IMR-90 (cell line): Measurements from ENCODE around the gene DELE1. TPM values are rescaled to one million over a fixed set of nuclear protein-coding genes. Genes with fewer than 3 reads are reported as not detected.

Experiments used
- ATAC-seq: fragments of 200-7000 bp; cut with Tn5 transposase; 2 replicates; pipeline ENCODE4 v1.9.1; 2020; ENCODE audit warnings: low read depth, mild to moderate bottlenecking, moderate library complexity
- BruUV-seq: library from RNA; stranded (reverse); fragments of 400-500 nt; replicated peaks from 2 replicates; lab custom pipeline; 2021; lab: Mats Ljungman, UMichigan
- CTCF ChIA-PET: fragments of 300-600 bp; formaldehyde crosslinking; extraction: SDS; loops from one replicate; lab custom pipeline; 2021; ENCODE audit warnings: antibody characterized with exemption; lab: Yijun Ruan, JAX
- POLR2A ChIA-PET: fragments of 300-600 bp; sonication (Branson Sonifier 250); formaldehyde crosslinking; loops from one replicate; lab custom pipeline; 2022; ENCODE audit warnings: antibody characterized with exemption; ENCODE audit not compliant: unreplicated experiment; lab: Charles Lee
- DNase-seq: peaks from one replicate; pipeline ENCODE4 v3.0.0; 2013
- H2AFZ ChIP-seq: replicated peaks from 2 replicates; pipeline ENCODE3; 2013; ENCODE audit warnings: low read length, mild to moderate bottlenecking; ENCODE audit not compliant: poor library complexity
- H2AK5ac ChIP-seq: 2 replicates; pipeline ENCODE4 v1.6.1; 2013; ENCODE audit warnings: low read depth, low read length, inconsistent platforms
- H2AK9ac ChIP-seq: replicated peaks from 2 replicates; pipeline ENCODE3; 2013; ENCODE audit warnings: mild to moderate bottlenecking, low read depth, low read length, moderate library complexity; ENCODE audit not compliant: poor library complexity
- H2BK120ac ChIP-seq: 2 replicates; pipeline ENCODE4 v1.6.1; 2013; ENCODE audit warnings: low read depth, low read length, inconsistent platforms
- H2BK15ac ChIP-seq: 3 replicates; pipeline ENCODE4 v1.6.1; 2013; ENCODE audit warnings: low read depth, low read length, inconsistent platforms
- H2BK20ac ChIP-seq: 2 replicates; pipeline ENCODE4 v1.6.1; 2013; ENCODE audit warnings: low read depth, mild to moderate bottlenecking, inconsistent platforms, low read length, moderate library complexity
- H2BK5ac ChIP-seq: 2 replicates; pipeline ENCODE4 v1.6.1; 2013; ENCODE audit warnings: mild to moderate bottlenecking, low read depth, low read length, inconsistent platforms; ENCODE audit not compliant: poor library complexity, severe bottlenecking
- H3K14ac ChIP-seq: replicated peaks from 2 replicates; pipeline ENCODE4 v1.6.1; 2013; ENCODE audit warnings: low read depth, low read length, inconsistent platforms
- H3K18ac ChIP-seq: 2 replicates; pipeline ENCODE4 v1.6.1; 2013; ENCODE audit warnings: low read depth, low read length, control low read depth
- H3K23ac ChIP-seq: 2 replicates; pipeline ENCODE4 v1.6.1; 2013; ENCODE audit warnings: low read depth, low read length, inconsistent platforms
- H3K27ac ChIP-seq: 2 replicates; pipeline ENCODE4 v1.5.1; 2013; ENCODE audit warnings: mild to moderate bottlenecking, control low read depth, low read length; ENCODE audit not compliant: insufficient read depth
- H3K27me3 ChIP-seq: 2 replicates; pipeline ENCODE4 v1.6.1; 2013; ENCODE audit warnings: low read length; ENCODE audit not compliant: control insufficient read depth, insufficient read depth
- H3K36me3 ChIP-seq: 2 replicates; pipeline ENCODE4 v1.6.1; 2013; ENCODE audit warnings: low read length, mixed read lengths; ENCODE audit not compliant: control insufficient read depth, insufficient read depth
- H3K4ac ChIP-seq: 2 replicates; pipeline ENCODE4 v1.6.1; 2013; ENCODE audit warnings: low read depth, low read length, inconsistent platforms
- H3K4me1 ChIP-seq: 2 replicates; pipeline ENCODE4 v1.6.1; 2013; ENCODE audit warnings: low read length, mixed read lengths; ENCODE audit not compliant: control insufficient read depth, insufficient read depth
- H3K4me2 ChIP-seq: 2 replicates; pipeline ENCODE4 v1.6.1; 2013; ENCODE audit warnings: low read depth, mild to moderate bottlenecking, control low read depth, low read length, moderate library complexity
- H3K4me3 ChIP-seq: 2 replicates; pipeline ENCODE4 v1.5.1; 2013; ENCODE audit warnings: low read depth, mild to moderate bottlenecking, control low read depth, low read length, moderate library complexity; ENCODE audit not compliant: insufficient read depth
- H3K56ac ChIP-seq: 2 replicates; pipeline ENCODE4 v1.6.1; 2013; ENCODE audit warnings: low read length, inconsistent platforms; ENCODE audit not compliant: insufficient read depth; ENCODE audit errors: extremely low read depth
- H3K79me1 ChIP-seq, 2 experiments: 2 replicates each; pipeline ENCODE4 v1.6.1; 2013; ENCODE audit warnings: low read length in 2 of 2, inconsistent platforms in 1 of 2, low read depth in 1 of 2
- H3K9ac ChIP-seq: 2 replicates; pipeline ENCODE4 v1.6.1; 2013; ENCODE audit warnings: low read depth, low read length, control low read depth
- H3K9me1 ChIP-seq: 2 replicates; pipeline ENCODE4 v1.6.1; 2013; ENCODE audit warnings: low read length, inconsistent platforms; ENCODE audit not compliant: insufficient read depth
- H3K9me3 ChIP-seq: 2 replicates; pipeline ENCODE4 v1.6.1; 2013; ENCODE audit warnings: low read length; ENCODE audit not compliant: control insufficient read depth, insufficient read depth
- H4K20me1 ChIP-seq: 2 replicates; pipeline ENCODE4 v1.6.1; 2013; ENCODE audit warnings: low read length, inconsistent platforms; ENCODE audit not compliant: insufficient read depth
- H4K5ac ChIP-seq: 2 replicates; pipeline ENCODE4 v1.6.1; 2013; ENCODE audit warnings: mild to moderate bottlenecking, low read depth, low read length, control low read depth
- H4K8ac ChIP-seq, 2 experiments: 2 replicates each; pipeline ENCODE4 v1.6.1; 2013; ENCODE audit warnings: low read depth in 2 of 2, low read length in 2 of 2, control low read depth in 1 of 2, inconsistent platforms in 1 of 2
- H4K91ac ChIP-seq: 2 replicates; pipeline ENCODE4 v1.6.1; 2013; ENCODE audit warnings: low read depth, low read length, inconsistent platforms; ENCODE audit not compliant: insufficient read depth
- MAZ ChIP-seq: IDR thresholded peaks from 2 replicates; pipeline ENCODE4 v1.6.1; 2012; ENCODE audit warnings: low read depth, mild to moderate bottlenecking, low read length, improper control_type of control experiment, moderate library complexity, borderline replicate concordance
- MXI1 ChIP-seq: IDR thresholded peaks from 2 replicates; pipeline ENCODE4 v1.6.1; 2012; ENCODE audit warnings: low read depth, mild to moderate bottlenecking, low read length, moderate library complexity, borderline replicate concordance
- USF2 ChIP-seq: fragments of 150-350 bp; IDR thresholded peaks from 2 replicates; pipeline ENCODE4 v1.6.1; 2017; ENCODE audit warnings: mild to moderate bottlenecking, antibody characterized with exemption, low read length, low read depth
- WGBS, 2 experiments: methylation state at CpG; one replicate each; pipeline versions ENCODE4 v1.1.5 to v1.1.7; 2013; ENCODE audit warnings: missing lambda C conversion rate in 2 of 2; ENCODE audit not compliant: insufficient read length in 1 of 2; ENCODE audit errors: extremely low coverage in 2 of 2; 5-methylcytosine and 5-hydroxymethylcytosine counted together
- dilution Hi-C: fragments of 300-500 bp; cut with HindIII; formaldehyde crosslinking; loops from one replicate; pipeline ENCODE4 v1.14.3; 2018; ENCODE audit warnings: low sequenced_read_pairs; ENCODE audit not compliant: unreplicated experiment
- in situ Hi-C: fragments of 300-500 bp; cut with MboI; formaldehyde crosslinking; loops from 3 replicates; pipeline ENCODE4 v1.14.3; 2019; ENCODE audit warnings: low sequenced_read_pairs, inconsistent platforms, mixed read lengths
- intact Hi-C: fragments of 100-400 bp; cut with micrococcal nuclease; formaldehyde crosslinking; loops from 2 replicates; pipeline ENCODE4 v1.10.0; 2022
- polyA plus RNA-seq, 3 experiments: library from polyadenylated mRNA; depleted of rRNA; stranded (reverse); fragments of >200 nt; gene quantifications; 2 replicates each; pipeline ENCODE4 v1.2.3, GENCODE V29; 2012; ENCODE audit warnings: low replicate concordance in 1 of 3
- total RNA-seq: library from RNA; depleted of rRNA; stranded (reverse); fragments of >200 nt; gene quantifications from 2 replicates; pipeline ENCODE4 v1.2.3, GENCODE V29; 2012

The DELE1 gene
- total and polyA plus RNA-seq, 2 of the 4 experiments (the other 2 are of a cell fraction): 28.0 to 66.1 TPM

GRCh38 chr5:141916522-141916921 lies 7.1 kb upstream of the DELE1 start:
- WGBS, 2 experiments: 67% methylated on average over 1 of the region's 2 CpGs; no CpG with 5 or more reads in 1 of the 2 experiments
- no peak overlapping the region for H3K4ac ChIP-seq
- no peak overlapping the region for H3K4me2 ChIP-seq
- no peak overlapping the region for H3K27ac ChIP-seq
- H2AK9ac ChIP-seq: no peak overlapping the region
- intact Hi-C loops: no loop called here
- H3K9me1 ChIP-seq: no peaks in the 10 kb centered on the region; the same call in 1 of the 2 replicates
- no peak overlapping the region for H2BK15ac ChIP-seq
- H3K36me3 ChIP-seq: no peaks in the 10 kb centered on the region
- ChIA-PET POLR2A (no interaction called here), CTCF (interaction anchor here (1.2 to 1.6 kb wide), 2 partner anchors 44 to 53 kb away, joined by 3 to 7 read pairs; partner anchors contain the start of gene RNF14)
- H3K27me3 ChIP-seq: peaks cover 45% of the 10 kb centered on the region
- ATAC-seq (no peak), DNase-seq (no peak)
- H3K18ac ChIP-seq: no peak overlapping the region
- H3K9ac ChIP-seq: no peak overlapping the region
- H4K91ac ChIP-seq: no peak overlapping the region
- no peak overlapping the region for H4K8ac ChIP-seq
- H3K79me1 ChIP-seq: no peaks in the 10 kb centered on the region
- H3K23ac ChIP-seq: no peak overlapping the region
- no peaks in the 10 kb centered on the region for H3K9me3 ChIP-seq
- no peak overlapping the region for H2BK20ac ChIP-seq
- no peak overlapping the region for H2BK5ac ChIP-seq
- TF ChIP-seq USF2: no peak
- no peak for TF ChIP-seq MAZ
- TF ChIP-seq MXI1: no peak
- no peak overlapping the region for H2AFZ ChIP-seq
- no peak overlapping the region for H2AK5ac ChIP-seq
- H3K14ac ChIP-seq: no peak overlapping the region
- no peak overlapping the region for H3K4me3 ChIP-seq
- no peak overlapping the region for H2BK120ac ChIP-seq
- H4K5ac ChIP-seq: no peak overlapping the region
- dilution Hi-C loops: no loop called here
- no peak overlapping the region for H3K56ac ChIP-seq
- H3K4me1 ChIP-seq: peaks cover 1% of the 10 kb centered on the region; the same call in 1 of the 2 replicates
- in situ Hi-C loops: no loop called here
- BruUV-seq: no TSS peak
- H4K20me1 ChIP-seq: no peaks in the 10 kb centered on the region
